HepG2 (cell line): ENCODE results near the gene BEAN1. TPM values are rescaled to one million over a fixed set of nuclear protein-coding genes. Genes with fewer than 3 reads are reported as not detected.
A peak's percentile ranks its signal among the peaks of the same experiment; 100 is the strongest.

Source experiments
- NONO ChIP-seq, 2 experiments: fragments of 450-650 bp in 1 of 2; sonication (generic) in 1 of 2; formaldehyde crosslinking in 1 of 2; IDR thresholded peaks in 1 of 2; conservative IDR thresholded peaks in 1 of 2; 2 replicates each; pipeline versions ENCODE4 v1.6.1 to v1.8.0; 2017 to 2022; ENCODE audit warnings: mild to moderate bottlenecking in 1 of 2, missing genetic modification reagents in 1 of 2, moderate library complexity in 1 of 2
- RARG ChIP-seq: sonication (generic); formaldehyde crosslinking; IDR thresholded peaks from 2 replicates; pipeline ENCODE4 v1.4.0; 2020; ENCODE audit warnings: low read depth, mild to moderate bottlenecking, missing genetic modification reagents
- ZNF235 ChIP-seq: sonication (generic); formaldehyde crosslinking; IDR thresholded peaks from 2 replicates; pipeline ENCODE4 v1.8.1; 2023; ENCODE audit warnings: mild to moderate bottlenecking, missing genetic modification reagents, borderline replicate concordance
- ZNF441 ChIP-seq: sonication (generic); formaldehyde crosslinking; IDR thresholded peaks from 2 replicates; pipeline ENCODE4 v1.7.0; 2021; ENCODE audit warnings: missing genetic modification reagents, borderline replicate concordance
- ZNF547 ChIP-seq: sonication (generic); formaldehyde crosslinking; IDR thresholded peaks from 2 replicates; pipeline ENCODE4 v1.5.1; 2020; ENCODE audit warnings: mild to moderate bottlenecking, missing genetic modification reagents
- polyA plus RNA-seq, 8 experiments: library from polyadenylated mRNA; depleted of rRNA in 3 of 8; stranded (reverse) in 7 of 8; unstranded in 1 of 8; fragments of >200 nt; fragmentation: Illumina TruSeq in 4 of 8; extraction: Trizol in 4 of 8; gene quantifications; 2 replicates each; pipeline versions ENCODE4 v1.2.1 to v1.2.3, GENCODE V29; 2011 to 2016; ENCODE audit warnings: low read depth in 4 of 8, missing spikeins in 1 of 8, mixed read lengths in 1 of 8; ENCODE audit not compliant: insufficient read depth in 1 of 8
- total RNA-seq, 5 experiments: library from RNA; depleted of rRNA; stranded (reverse); fragments of >200 nt; fragmentation: Illumina TruSeq; extraction: Trizol; gene quantifications; 2 replicates each; pipeline ENCODE4 v1.2.3, GENCODE V29; 2016; ENCODE audit warnings: low read depth in 1 of 5
- TF ChIP-seq, protein P1 (sequence below), 2 experiments: fragments of 450-650 bp in 1 of 2; sonication (generic) in 1 of 2; formaldehyde crosslinking in 1 of 2; IDR thresholded peaks; 2 replicates each; pipeline versions ENCODE4 v1.6.1 to v1.8.0; 2016 to 2022; ENCODE audit warnings: antibody characterized with exemption in 1 of 2, mild to moderate bottlenecking in 1 of 2, missing genetic modification reagents in 1 of 2
- TF ChIP-seq, protein P2 (sequence below): sonication (generic); formaldehyde crosslinking; IDR thresholded peaks from 2 replicates; pipeline ENCODE4 v1.5.0; 2020; ENCODE audit warnings: mild to moderate bottlenecking, missing genetic modification reagents, borderline replicate concordance

Gene BEAN1
- total and polyA plus RNA-seq, 2 of the 13 experiments (the other 11 are each of a cell fraction or from before 2014, with no cell fraction given): 0.53 to 1.4 TPM

DNA sequence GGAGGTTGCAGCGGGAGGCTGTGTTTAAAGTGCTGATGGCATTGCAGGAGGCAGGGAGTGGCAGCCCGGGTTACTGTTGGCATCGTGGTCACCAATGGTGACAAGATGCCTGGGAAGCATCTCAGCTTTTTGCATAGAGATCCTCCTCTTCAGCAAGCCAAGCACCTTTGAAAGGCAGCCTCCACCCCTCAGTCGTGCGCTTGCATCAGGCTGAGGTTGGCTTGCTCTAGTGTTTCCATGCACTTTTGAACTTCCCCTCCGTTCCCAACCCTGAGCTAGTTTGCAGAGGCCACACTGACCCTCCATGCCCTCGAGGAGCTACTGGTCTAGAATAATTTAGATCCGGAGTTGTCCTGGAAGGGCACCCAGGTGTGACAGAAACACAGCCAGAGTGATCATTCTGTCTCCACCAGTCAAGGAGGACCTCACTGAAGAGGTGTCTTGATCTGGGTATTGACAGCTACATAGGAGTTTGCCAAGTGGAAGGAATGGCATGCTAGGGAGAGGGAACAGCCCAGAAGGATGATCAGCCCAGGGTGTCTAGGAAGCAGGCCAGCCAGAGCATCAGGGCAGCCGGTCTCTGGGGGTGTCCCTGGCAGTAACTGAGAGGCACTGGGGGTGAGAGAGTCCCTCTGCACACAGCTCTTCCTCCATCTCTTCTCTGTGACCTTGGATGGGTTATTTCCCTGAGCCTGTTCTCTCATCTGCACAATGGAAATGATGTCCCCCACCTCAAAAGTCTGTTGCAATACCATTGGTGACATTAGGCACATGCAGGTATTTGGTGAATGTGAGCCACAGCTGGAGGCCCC lies 7.7 kb downstream of the BEAN1 start (continued):
- no peak for TF ChIP-seq ZNF235 (CRISPR knock-in tag)
- TF ChIP-seq ZNF547: no peak
- TF ChIP-seq, protein P1, sequence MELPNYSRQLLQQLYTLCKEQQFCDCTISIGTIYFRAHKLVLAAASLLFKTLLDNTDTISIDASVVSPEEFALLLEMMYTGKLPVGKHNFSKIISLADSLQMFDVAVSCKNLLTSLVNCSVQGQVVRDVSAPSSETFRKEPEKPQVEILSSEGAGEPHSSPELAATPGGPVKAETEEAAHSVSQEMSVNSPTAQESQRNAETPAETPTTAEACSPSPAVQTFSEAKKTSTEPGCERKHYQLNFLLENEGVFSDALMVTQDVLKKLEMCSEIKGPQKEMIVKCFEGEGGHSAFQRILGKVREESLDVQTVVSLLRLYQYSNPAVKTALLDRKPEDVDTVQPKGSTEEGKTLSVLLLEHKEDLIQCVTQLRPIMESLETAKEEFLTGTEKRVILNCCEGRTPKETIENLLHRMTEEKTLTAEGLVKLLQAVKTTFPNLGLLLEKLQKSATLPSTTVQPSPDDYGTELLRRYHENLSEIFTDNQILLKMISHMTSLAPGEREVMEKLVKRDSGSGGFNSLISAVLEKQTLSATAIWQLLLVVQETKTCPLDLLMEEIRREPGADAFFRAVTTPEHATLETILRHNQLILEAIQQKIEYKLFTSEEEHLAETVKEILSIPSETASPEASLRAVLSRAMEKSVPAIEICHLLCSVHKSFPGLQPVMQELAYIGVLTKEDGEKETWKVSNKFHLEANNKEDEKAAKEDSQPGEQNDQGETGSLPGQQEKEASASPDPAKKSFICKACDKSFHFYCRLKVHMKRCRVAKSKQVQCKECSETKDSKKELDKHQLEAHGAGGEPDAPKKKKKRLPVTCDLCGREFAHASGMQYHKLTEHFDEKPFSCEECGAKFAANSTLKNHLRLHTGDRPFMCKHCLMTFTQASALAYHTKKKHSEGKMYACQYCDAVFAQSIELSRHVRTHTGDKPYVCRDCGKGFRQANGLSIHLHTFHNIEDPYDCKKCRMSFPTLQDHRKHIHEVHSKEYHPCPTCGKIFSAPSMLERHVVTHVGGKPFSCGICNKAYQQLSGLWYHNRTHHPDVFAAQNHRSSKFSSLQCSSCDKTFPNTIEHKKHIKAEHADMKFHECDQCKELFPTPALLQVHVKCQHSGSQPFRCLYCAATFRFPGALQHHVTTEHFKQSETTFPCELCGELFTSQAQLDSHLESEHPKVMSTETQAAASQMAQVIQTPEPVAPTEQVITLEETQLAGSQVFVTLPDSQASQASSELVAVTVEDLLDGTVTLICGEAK (IDR thresholded peaks at IDR 0.05): no peak
- TF ChIP-seq, protein P1 (CRISPR knock-in tag; IDR thresholded peaks at IDR 0.05): no peak
- no peak for TF ChIP-seq RARG (CRISPR knock-in tag)
- TF ChIP-seq, protein P2, sequence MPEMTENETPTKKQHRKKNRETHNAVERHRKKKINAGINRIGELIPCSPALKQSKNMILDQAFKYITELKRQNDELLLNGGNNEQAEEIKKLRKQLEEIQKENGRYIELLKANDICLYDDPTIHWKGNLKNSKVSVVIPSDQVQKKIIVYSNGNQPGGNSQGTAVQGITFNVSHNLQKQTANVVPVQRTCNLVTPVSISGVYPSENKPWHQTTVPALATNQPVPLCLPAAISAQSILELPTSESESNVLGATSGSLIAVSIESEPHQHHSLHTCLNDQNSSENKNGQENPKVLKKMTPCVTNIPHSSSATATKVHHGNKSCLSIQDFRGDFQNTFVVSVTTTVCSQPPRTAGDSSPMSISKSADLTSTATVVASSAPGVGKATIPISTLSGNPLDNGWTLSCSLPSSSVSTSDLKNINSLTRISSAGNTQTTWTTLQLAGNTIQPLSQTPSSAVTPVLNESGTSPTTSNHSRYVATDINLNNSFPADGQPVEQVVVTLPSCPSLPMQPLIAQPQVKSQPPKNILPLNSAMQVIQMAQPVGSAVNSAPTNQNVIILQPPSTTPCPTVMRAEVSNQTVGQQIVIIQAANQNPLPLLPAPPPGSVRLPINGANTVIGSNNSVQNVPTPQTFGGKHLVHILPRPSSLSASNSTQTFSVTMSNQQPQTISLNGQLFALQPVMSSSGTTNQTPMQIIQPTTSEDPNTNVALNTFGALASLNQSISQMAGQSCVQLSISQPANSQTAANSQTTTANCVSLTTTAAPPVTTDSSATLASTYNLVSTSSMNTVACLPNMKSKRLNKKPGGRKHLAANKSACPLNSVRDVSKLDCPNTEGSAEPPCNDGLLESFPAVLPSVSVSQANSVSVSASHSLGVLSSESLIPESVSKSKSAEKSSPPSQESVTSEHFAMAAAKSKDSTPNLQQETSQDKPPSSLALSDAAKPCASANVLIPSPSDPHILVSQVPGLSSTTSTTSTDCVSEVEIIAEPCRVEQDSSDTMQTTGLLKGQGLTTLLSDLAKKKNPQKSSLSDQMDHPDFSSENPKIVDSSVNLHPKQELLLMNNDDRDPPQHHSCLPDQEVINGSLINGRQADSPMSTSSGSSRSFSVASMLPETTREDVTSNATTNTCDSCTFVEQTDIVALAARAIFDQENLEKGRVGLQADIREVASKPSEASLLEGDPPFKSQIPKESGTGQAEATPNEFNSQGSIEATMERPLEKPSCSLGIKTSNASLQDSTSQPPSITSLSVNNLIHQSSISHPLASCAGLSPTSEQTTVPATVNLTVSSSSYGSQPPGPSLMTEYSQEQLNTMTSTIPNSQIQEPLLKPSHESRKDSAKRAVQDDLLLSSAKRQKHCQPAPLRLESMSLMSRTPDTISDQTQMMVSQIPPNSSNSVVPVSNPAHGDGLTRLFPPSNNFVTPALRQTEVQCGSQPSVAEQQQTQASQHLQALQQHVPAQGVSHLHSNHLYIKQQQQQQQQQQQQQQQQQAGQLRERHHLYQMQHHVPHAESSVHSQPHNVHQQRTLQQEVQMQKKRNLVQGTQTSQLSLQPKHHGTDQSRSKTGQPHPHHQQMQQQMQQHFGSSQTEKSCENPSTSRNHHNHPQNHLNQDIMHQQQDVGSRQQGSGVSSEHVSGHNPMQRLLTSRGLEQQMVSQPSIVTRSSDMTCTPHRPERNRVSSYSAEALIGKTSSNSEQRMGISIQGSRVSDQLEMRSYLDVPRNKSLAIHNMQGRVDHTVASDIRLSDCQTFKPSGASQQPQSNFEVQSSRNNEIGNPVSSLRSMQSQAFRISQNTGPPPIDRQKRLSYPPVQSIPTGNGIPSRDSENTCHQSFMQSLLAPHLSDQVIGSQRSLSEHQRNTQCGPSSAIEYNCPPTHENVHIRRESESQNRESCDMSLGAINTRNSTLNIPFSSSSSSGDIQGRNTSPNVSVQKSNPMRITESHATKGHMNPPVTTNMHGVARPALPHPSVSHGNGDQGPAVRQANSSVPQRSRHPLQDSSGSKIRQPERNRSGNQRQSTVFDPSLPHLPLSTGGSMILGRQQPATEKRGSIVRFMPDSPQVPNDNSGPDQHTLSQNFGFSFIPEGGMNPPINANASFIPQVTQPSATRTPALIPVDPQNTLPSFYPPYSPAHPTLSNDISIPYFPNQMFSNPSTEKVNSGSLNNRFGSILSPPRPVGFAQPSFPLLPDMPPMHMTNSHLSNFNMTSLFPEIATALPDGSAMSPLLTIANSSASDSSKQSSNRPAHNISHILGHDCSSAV: no peak
- 0 out of 2 replicates have a peak, but pooled peaks have one; percentile 39 for TF ChIP-seq ZNF441 (CRISPR knock-in tag)
- no peak for TF ChIP-seq NONO (IDR thresholded peaks at IDR 0.05)
- TF ChIP-seq NONO (CRISPR knock-in tag; conservative IDR thresholded peaks at IDR 0.05): peak; percentile 22; the same call in 1 of the 2 replicates
